ENCODE results near the gene PLA2G2C.
"Not testable (repeated sequence)": the region's sequence is repeated elsewhere in the genome, so short reads cannot be mapped to it uniquely, and the experiment has no call there.

Gene PLA2G2C

DNA sequence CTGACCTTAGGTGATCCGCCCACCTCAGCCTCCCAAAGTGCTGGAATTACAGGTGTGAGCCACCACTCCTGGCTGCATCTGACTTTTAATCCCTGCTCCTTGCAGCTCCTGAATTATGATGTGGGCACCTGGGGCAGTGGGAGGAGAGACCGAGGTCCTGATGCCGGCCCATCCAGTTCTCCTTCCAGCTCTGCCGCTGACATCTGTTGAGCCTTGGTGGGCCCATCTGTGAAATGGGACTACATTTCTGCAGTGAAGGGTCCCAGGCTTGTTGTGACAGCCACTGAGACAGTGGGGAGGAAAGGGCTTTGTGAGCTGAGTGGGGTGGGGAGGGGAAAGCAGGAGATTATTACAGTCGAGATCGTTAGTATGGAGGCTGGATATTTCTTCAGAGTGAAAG is 35.3 kb downstream of the PLA2G2C start:
- no peak for DNase-seq

DNA sequence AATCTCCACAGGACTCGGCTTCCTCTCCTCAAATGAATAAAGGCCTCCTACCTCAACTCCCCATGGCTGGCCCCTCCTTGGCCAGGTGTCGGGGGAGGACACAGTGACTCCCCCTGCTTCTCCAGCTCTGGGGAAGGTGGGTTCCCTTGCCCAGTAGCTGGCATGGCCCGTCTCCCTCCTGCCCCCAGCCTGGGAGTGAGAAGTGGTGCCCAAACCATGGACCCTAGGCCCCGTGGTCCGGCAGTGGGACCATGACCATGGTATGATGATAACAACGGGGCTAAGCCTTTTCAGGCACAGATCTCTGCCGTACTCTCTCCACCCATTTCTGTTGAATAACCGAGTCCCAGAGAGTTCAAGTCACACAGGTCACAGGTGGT is 36.0 kb downstream of the PLA2G2C start:
- DNase-seq = no peak

GRCh38 chr1:20149601-20150325 is 36.6 kb downstream of the PLA2G2C start:
- no peak for DNase-seq

DNA sequence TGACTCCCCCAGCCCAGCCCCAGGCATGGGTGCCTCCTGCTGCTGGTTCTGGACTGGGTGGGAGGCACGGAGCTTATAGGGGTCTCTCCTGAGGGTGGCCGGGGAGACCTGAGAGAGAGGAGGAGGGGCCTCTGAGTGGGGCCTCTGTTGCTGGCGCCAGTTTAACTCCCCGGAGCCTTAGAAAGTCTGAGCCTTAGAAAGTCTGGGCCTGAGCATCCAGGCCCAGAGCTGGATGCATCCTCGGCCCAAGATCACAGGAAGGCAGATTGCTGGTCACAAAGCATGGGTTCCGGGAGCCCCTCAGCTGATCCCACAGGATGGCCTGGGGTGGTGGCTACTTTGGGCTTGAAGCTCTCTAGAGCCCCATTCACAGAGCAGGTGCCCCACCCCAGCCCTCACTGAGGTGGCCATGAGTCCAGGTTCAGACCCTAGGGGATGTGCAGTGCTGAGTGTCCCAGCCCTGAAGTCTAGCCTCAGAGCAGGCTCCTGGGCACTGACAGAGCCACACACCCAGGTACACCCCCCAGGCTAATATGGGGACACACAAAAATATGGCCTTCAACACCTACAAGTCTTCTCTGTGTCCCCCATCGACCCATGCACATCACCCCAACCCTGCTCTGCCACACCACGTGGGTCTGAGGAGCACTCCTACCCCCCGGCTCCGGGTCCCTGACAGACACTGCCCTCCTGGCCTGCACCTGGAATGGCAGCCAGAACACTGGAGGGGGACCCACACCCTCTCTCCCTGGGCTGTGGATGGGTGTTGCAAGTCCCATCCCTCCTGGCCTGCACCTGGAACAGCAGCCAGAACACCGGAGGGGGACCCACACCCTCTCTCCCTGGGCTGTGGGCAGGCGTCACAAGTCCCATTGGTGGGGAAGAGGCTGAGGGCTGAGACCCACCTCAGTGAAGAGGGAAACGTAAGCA is 37.5 kb downstream of the PLA2G2C start:
- DNase-seq = no peak

- no peak for DNase-seq
These were observed 38.3 kb downstream of the PLA2G2C start for GRCh38 chr1:20147846-20148570.

GRCh38 chr1:20143734-20144565 is 42.4 kb downstream of the PLA2G2C start:
- no peak for DNase-seq

- DNase-seq = no peak
These were observed 43.0 kb downstream of the PLA2G2C start for GRCh38 chr1:20143318-20143717.

DNA sequence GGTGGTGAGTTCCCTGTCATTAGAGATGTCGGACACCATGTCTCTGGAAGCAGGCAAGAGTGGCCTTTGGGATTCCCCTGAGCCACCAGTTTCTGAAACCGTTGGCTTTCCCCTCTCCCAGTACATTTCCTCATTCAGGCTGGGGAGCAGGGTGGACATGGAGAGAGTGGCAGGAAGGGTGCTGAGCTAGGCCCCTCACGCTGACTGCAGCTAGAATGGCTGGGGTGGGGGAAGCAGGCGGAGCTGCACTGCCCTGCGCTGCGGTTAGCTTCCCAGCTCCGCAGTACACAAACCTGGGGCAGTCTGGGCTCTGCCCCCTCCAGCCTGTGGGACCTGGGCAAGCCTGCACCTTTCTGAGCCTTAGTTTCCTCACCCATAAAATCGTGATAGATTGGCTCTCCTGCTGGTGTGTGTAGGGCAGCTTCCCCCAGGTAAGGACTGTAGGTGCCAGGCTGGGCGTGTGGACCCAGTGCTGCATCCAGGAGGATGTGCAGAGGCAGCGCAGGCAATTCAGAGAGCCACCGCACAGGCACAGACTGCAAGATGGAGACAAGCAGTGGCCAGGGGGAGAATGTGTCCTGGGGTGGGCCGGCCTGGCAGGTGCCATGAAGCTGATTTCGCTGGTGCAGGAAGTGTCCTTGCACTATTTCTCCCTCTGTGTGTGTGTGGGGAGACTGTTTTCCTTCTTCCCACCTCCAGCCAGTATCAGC is 44.2 kb downstream of the PLA2G2C start:
- no peak for DNase-seq

DNA sequence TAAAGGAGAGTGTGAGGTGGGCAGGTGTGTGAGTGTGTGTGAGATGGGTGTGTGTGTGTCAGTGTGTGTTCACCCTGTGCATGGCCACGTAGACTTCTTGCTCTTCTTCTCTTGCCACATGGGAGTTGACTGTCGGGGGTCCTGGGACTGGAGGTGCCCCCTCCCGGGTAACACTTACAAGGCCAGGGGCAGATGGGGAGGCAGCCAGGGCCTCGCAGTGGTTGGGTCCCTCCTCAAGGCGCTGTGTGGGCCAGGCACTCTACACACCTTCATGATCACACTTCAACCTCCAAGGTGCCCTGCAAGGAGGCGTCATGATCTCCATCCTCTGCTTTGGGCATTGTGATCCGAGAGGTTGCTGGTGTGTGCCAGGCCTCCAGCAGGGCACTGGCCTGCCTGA is 44.9 kb downstream of the PLA2G2C start:
- no peak for DNase-seq

DNA sequence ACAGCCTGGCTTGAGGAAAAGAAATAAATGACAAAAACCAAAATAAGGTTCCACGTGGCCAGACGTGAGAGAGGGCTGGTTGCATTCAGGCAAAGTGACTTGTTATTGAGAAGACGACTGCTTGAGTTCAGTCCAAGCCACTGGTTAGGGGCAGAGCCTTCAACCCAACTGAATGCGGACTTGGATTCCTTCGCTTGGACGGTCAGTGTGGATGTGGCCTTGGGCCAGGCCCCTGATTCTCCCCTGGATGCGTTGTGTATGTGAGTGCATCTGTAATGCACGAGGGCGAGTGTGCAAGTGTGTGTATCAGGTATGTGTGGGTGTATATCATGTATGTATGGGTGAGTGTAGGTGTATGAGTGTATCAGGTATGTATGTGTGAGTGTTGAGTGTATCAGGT is 45.3 kb downstream of the PLA2G2C start:
- no peak for DNase-seq

DNA sequence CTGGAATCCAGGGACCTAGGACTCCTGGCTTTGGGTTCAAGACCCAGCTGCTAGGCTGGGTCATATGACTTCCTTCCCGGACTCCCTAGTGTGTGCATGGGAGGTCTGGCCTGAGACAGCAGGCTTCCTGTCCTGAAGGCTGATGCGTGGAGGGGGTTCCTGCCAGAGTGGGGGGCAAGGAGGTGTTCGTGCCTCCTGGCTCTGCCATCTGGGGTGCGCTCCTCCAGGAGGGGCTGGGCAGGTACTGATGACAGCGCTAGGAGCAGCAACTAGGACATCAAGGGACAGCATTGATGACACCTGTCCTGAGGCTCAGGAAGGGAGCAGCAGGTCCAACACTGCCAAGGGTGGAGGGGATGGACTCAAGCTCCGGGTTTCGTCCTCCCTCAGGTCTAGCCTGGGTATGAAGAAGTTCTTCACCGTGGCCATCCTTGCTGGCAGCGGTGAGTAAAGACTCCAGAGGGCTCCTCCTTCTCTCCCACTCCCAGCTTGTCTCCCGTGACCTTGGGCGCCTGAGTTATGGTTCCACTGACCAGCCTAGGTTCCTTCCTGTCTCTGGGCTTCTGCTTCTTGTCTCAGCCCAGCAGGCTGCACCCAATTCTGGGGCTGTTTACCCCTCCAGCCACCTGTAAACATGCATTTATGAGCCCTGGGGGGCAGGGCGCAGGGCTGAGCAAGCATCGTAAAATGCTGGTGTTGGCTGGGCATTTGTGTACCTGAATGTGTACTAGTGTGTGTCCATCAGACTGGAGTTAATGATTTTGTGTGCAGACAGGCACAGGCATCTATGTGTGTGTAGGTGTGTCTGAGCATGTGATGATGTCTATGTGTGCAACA is 46.3 kb downstream of the PLA2G2C start:
- no peak for DNase-seq

DNA sequence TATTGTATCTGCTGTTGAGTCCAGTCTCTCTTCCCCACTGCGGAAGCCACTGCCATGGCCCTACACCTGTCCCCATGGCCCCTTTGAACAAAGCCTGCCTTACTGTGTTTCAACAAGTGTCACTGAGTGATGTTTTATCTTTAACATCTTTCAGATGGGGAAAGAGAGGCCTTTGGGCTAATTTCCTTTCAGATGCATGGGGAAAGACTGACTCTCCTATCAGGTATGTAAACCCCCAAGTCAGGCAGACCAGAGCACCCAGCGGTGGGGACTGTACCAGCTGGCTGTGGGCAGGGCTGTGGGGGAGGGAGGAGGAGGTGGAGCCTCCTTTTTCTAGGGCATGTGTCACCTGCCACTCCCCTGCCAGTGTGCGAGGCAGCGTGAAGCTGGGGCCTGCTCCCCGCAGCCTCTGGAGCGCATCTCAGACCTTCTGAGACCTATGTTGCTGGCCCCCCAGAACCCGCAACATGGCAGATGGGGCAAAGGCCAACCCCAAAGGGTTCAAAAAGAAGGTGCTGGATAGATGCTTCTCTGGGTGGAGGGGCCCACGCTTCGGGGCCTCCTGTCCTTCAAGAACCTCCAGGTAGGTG is 47.3 kb downstream of the PLA2G2C start, which contains the start of gene PLA2G2F:
PLA2G2F (plus strand) TSS at position 363 of the 590 bp plus-strand sequence; CDS start at position 468, 105 bp downstream.
- no peak for DNase-seq

- DNase-seq = no peak
These were observed 48.0 kb downstream of the PLA2G2C start for GRCh38 chr1:20138346-20138745.

DNA sequence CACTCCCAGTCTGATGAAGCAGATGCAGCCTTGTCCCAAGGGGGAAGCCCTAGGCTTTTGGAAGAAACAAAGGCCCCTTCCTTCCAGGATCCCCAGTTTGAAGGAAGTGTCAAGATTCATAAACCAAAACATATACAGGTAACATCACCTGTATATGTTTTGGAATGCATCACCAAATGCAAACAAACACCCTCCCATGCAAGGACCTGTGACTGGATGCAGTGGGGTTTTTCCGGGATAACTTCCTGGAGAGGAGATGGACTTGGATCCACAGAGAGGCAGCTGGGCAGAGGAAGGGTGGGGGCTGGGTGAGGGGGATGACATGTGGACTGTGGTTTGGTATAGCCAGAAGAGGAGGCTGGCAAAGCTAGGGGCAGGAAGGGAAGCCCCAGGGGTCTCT is 48.7 kb downstream of the PLA2G2C start:
- no peak for DNase-seq

- no peak for DNase-seq
These were observed 49.3 kb downstream of the PLA2G2C start for GRCh38 chr1:20137055-20137454.

DNA sequence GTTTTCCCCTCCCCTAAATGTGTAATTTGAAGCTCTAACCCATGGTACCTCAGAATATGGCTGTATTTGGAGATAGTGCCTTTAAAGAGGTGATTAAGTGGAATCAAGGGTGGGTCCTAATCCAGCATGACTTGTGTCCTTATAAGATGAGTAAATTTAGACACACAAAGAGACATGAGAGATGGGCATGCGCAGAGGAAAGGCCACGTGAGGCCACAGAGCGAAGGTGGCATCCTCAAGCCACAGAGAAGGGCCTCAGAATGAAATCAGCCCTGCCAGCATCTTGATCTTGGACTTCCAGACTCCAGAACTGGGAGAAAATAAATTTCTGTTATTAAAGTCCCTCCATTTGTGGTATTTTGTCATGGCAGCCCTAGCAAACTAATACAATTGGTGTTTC is 50.1 kb downstream of the PLA2G2C start:
- no peak for DNase-seq

DNA sequence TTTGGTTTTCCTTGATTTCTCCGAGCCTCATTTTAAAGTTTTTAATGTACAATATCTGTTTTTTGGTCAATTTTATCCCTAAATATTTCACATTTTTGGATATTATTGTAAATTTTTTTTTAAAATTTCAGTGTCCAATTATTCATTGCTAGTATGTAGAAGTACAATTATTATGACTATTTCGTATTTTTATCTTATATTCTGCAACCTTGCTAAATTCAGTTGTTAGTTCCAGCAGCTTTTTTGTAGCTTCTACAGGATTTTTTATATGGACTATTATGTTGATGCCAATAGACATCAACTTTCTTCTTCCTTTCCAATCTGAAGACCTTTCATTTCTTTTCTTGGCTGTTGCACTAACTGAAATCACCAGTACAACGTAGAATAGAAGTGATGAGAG is 51.3 kb downstream of the PLA2G2C start:
- no peak for DNase-seq

DNA sequence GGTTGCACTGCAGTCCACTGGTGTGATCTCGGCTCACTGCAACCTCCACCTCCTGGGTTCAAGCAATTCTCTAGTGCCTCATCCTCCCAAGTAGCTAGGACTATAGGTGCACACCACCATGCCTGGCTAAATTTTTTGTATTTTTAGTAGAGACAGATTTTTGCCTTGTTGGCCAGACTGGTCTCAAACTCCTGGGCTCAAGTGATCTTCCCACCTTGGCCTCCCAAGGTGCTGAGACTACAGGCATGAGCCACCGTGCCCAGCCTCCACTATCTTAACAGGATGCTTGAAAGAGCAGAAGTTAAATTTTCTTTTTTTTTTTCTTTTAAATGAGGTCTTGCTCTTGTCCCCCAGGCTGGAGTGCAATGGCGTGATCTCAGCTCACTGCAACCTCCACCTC is 55.8 kb downstream of the PLA2G2C start:
- not testable (repeated sequence) for DNase-seq

- DNase-seq = no peak
These were observed 59.4 kb downstream of the PLA2G2C start for GRCh38 chr1:20126806-20127440.
